CD14-positive monocyte (primary cell): ENCODE data around the gene UNC5CL. TPM values are rescaled to one million over a fixed set of nuclear protein-coding genes. Genes with fewer than 3 reads are reported as not detected.

Source experiments
- DNase-seq, 3 donors: peaks; one replicate each; pipeline ENCODE4 v3.0.0-alpha.2; 2011 to 2022
- H2AFZ ChIP-seq: 2 replicates; pipeline ENCODE4 v1.6.0; 2012; ENCODE audit warnings: mild to moderate bottlenecking, low read depth, low read length, inconsistent platforms; ENCODE audit not compliant: insufficient read depth, poor library complexity, severe bottlenecking
- H3K27ac ChIP-seq, 2 donors: 1 replicate in 1 of 2; 2 replicates in 1 of 2; pipeline ENCODE4 v1.5.1; 2012 to 2013; ENCODE audit warnings: low read length in 2 of 2, control low read depth in 1 of 2, inconsistent platforms in 1 of 2, low read depth in 1 of 2, mild to moderate bottlenecking in 1 of 2
- H3K27me3 ChIP-seq, 2 donors: one replicate each; pipeline versions ENCODE4 v1.6.0 to v1.6.1; 2011 to 2013; ENCODE audit warnings: low read length in 2 of 2; ENCODE audit not compliant: control insufficient read depth in 2 of 2, insufficient read depth in 2 of 2
- H3K36me3 ChIP-seq, 2 donors: replicated peaks in 1 of 2; 1 replicate in 1 of 2; 2 replicates in 1 of 2; pipeline versions ENCODE4 v1.5.1 to v1.6.1; 2012 to 2013; ENCODE audit warnings: low read length in 2 of 2, control low read depth in 1 of 2, inconsistent platforms in 1 of 2, mild to moderate bottlenecking in 1 of 2; ENCODE audit not compliant: insufficient read depth in 2 of 2, control insufficient read depth in 1 of 2
- H3K4me1 ChIP-seq, 2 donors: 1 replicate in 1 of 2; 2 replicates in 1 of 2; pipeline versions ENCODE4 v1.5.1 to v1.6.1; 2012 to 2013; ENCODE audit warnings: low read length in 2 of 2, control low read depth in 1 of 2, inconsistent platforms in 1 of 2, mild to moderate bottlenecking in 1 of 2, moderate library complexity in 1 of 2; ENCODE audit not compliant: insufficient read depth in 2 of 2, control insufficient read depth in 1 of 2
- H3K4me2 ChIP-seq: replicated peaks from 2 replicates; pipeline ENCODE3; 2012; ENCODE audit warnings: low read length, moderate library complexity, mild to moderate bottlenecking; ENCODE audit not compliant: poor library complexity, severe bottlenecking; ENCODE audit errors: extremely low read depth
- H3K4me3 ChIP-seq, 3 experiments: fragments of 200-600 bp in 1 of 3; sonication (generic) in 1 of 3; replicated peaks in 1 of 3; 1 replicate in 2 of 3; 2 replicates in 1 of 3; pipeline ENCODE4 v1.5.1; 2011 to 2013; ENCODE audit warnings: low read length in 3 of 3, mild to moderate bottlenecking in 3 of 3, control low read depth in 2 of 3, low read depth in 2 of 3, inconsistent platforms in 1 of 3, moderate library complexity in 1 of 3
- H3K79me2 ChIP-seq: 2 replicates; pipeline ENCODE4 v1.6.0; 2012; ENCODE audit warnings: mild to moderate bottlenecking, control low read depth, inconsistent platforms, low read length, moderate library complexity; ENCODE audit not compliant: insufficient read depth
- H3K9ac ChIP-seq: 2 replicates; pipeline ENCODE4 v1.6.0; 2017; ENCODE audit warnings: low read length, mild to moderate bottlenecking; ENCODE audit not compliant: insufficient read depth, poor library complexity, severe bottlenecking
- H3K9me3 ChIP-seq, 2 donors: replicated peaks in 1 of 2; 1 replicate in 1 of 2; 2 replicates in 1 of 2; pipeline versions ENCODE4 v1.5.1 to v1.6.1; 2012 to 2013; ENCODE audit warnings: low read length in 2 of 2, control low read depth in 1 of 2; ENCODE audit not compliant: control insufficient read depth in 1 of 2, insufficient read depth in 1 of 2
- H4K20me1 ChIP-seq: 2 replicates; pipeline ENCODE4 v1.6.0; 2012; ENCODE audit warnings: mild to moderate bottlenecking, low read length, control low read depth, moderate library complexity; ENCODE audit not compliant: insufficient read depth
- H3K27ac Mint-ChIP-seq, 7 donors: one replicate each; pipeline ENCODE4 v1.8.0; 2020; ENCODE audit warnings: mild to moderate bottlenecking in 7 of 7, mixed read lengths in 7 of 7, moderate library complexity in 6 of 7, inconsistent platforms in 2 of 7
- H3K27me3 Mint-ChIP-seq, 3 donors: one replicate each; pipeline ENCODE4 v1.8.0; 2021 to 2022; ENCODE audit warnings: low read depth in 3 of 3, mild to moderate bottlenecking in 3 of 3, mixed read lengths in 3 of 3, moderate library complexity in 3 of 3, inconsistent platforms in 1 of 3
- H3K36me3 Mint-ChIP-seq, 2 donors: one replicate each; pipeline ENCODE4 v1.8.0; 2020; ENCODE audit warnings: mixed read lengths in 2 of 2, inconsistent platforms in 1 of 2, mild to moderate bottlenecking in 1 of 2
- H3K4me1 Mint-ChIP-seq: one replicate; pipeline ENCODE4 v1.8.0; 2020; ENCODE audit warnings: mild to moderate bottlenecking, mixed read lengths
- H3K4me3 Mint-ChIP-seq, 2 donors: one replicate each; pipeline ENCODE4 v1.8.0; 2020; ENCODE audit warnings: mild to moderate bottlenecking in 2 of 2, mixed read lengths in 2 of 2, moderate library complexity in 1 of 2
- H3K9me3 Mint-ChIP-seq, 7 donors: one replicate each; pipeline ENCODE4 v1.8.0; 2020 to 2022; ENCODE audit warnings: mixed read lengths in 7 of 7, mild to moderate bottlenecking in 6 of 7, moderate library complexity in 6 of 7, inconsistent platforms in 2 of 7
- WGBS: methylation state at CpG from one replicate; pipeline ENCODE4 v1.1.5; 2013; ENCODE audit warnings: missing lambda C conversion rate; ENCODE audit not compliant: insufficient coverage; 5-methylcytosine and 5-hydroxymethylcytosine counted together
- intact Hi-C, 2 donors: fragments of 100-400 bp; cut with micrococcal nuclease; formaldehyde crosslinking; loops; one replicate each; pipeline versions ENCODE4 v1.15.0 to v1.15.1; 2023
- polyA minus RNA-seq: library from RNA; depleted of rRNA, polyadenylated mRNA; stranded (reverse); fragments of >200 nt; gene quantifications from 2 replicates; pipeline ENCODE4 v1.2.3, GENCODE V29; 2012
- polyA plus RNA-seq, 3 donors: library from polyadenylated mRNA; depleted of rRNA in 1 of 3; unstranded in 2 of 3; stranded (reverse) in 1 of 3; fragments of 300-500 nt in 2 of 3; fragments of >200 nt in 1 of 3; fragmentation: Illumina TruSeq in 2 of 3; gene quantifications; 1 replicate in 2 of 3; 2 replicates in 1 of 3; pipeline ENCODE4 v1.2.3, GENCODE V29; 2012 to 2021
- total RNA-seq, 12 experiments: library from RNA in 1 of 12; stranded (reverse) in 1 of 12; fragments of 120-200 nt in 1 of 12; gene quantifications; one replicate each; pipeline ENCODE4 v1.2.4 and lab custom pipeline; 2013 to 2026; ENCODE audit warnings: mixed read lengths in 6 of 12, inconsistent platforms in 1 of 12
- TF ChIP-seq, protein P1 (sequence below): fragments of 200-600 bp; IDR thresholded peaks from one replicate; pipeline ENCODE4 v1.8.0; 2022; ENCODE audit warnings: antibody characterized with exemption, mild to moderate bottlenecking

The UNC5CL gene, protein sequence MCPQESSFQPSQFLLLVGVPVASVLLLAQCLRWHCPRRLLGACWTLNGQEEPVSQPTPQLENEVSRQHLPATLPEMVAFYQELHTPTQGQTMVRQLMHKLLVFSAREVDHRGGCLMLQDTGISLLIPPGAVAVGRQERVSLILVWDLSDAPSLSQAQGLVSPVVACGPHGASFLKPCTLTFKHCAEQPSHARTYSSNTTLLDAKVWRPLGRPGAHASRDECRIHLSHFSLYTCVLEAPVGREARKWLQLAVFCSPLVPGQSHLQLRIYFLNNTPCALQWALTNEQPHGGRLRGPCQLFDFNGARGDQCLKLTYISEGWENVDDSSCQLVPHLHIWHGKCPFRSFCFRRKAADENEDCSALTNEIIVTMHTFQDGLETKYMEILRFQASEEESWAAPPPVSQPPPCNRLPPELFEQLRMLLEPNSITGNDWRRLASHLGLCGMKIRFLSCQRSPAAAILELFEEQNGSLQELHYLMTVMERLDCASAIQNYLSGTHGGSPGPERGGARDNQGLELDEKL
- 1.1 TPM for total RNA-seq (2013)
- polyA plus RNA-seq (1 to 10 TPM in 1 of 3 donors, under 1 TPM in 1, not detected in 1; 0.09 to 2.3 TPM), polyA minus RNA-seq (0.14 and 0.48 TPM in 2 replicates), total RNA-seq (lab: John Stamatoyannopoulos, UW) (0 to 1.5 (median 1.1) reads per million in 11 experiments)

GRCh38 chr6:41039060-41039998 is at the start of gene UNC5CL:
UNC5CL (minus strand) TSS chr6:41039221; CDS start chr6:41035074, 4,147 bp downstream.
- intact Hi-C loops, result no loop called here

More at GRCh38 chr6:41039060-41039998, at the start of gene UNC5CL:
- Histone ChIP-seq H3K9me3 (no peaks in the 10 kb centered on the region), H3K79me2 (no peaks in the 10 kb centered on the region), H3K36me3 (no peaks in the 10 kb centered on the region), H4K20me1 (no peaks in the 10 kb centered on the region), H3K4me3 (no peak within 1 kb of the TSS), H3K4me1 (no peaks in the 10 kb centered on the region), H3K27ac (no peak within 1 kb of the TSS), H2AFZ (no peak within 1 kb of the TSS), H3K27me3 (no peaks in the 10 kb centered on the region), H3K4me2 (no peak within 1 kb of the TSS), H3K9ac (no peak within 1 kb of the TSS)
- H3K4me1 Mint-ChIP-seq, result peaks cover 8% of the 10 kb centered on the region
- H3K4me3 Mint-ChIP-seq, result no peak within 1 kb of the TSS
- DNase-seq, result peak in 2 of 3 donors; percentile 12 to 14
- TF ChIP-seq, protein P1, sequence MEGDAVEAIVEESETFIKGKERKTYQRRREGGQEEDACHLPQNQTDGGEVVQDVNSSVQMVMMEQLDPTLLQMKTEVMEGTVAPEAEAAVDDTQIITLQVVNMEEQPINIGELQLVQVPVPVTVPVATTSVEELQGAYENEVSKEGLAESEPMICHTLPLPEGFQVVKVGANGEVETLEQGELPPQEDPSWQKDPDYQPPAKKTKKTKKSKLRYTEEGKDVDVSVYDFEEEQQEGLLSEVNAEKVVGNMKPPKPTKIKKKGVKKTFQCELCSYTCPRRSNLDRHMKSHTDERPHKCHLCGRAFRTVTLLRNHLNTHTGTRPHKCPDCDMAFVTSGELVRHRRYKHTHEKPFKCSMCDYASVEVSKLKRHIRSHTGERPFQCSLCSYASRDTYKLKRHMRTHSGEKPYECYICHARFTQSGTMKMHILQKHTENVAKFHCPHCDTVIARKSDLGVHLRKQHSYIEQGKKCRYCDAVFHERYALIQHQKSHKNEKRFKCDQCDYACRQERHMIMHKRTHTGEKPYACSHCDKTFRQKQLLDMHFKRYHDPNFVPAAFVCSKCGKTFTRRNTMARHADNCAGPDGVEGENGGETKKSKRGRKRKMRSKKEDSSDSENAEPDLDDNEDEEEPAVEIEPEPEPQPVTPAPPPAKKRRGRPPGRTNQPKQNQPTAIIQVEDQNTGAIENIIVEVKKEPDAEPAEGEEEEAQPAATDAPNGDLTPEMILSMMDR, result peak; percentile 81
- WGBS, result 75% methylated on average over 8 of the region's 10 CpGs
- H3K36me3 Mint-ChIP-seq, result no peaks in the 10 kb centered on the region
- H3K27me3 Mint-ChIP-seq, result peaks cover 0 to 6% (median 0%) of the 10 kb centered on the region in 3 donors
- H3K27ac Mint-ChIP-seq, result no peak within 1 kb of the TSS
- no peaks in the 10 kb centered on the region for H3K9me3 Mint-ChIP-seq
